GM12874 (cell line): ENCODE results near the gene TEDC2.

Source experiments
- TF ChIP-seq, protein P1 (sequence below): IDR thresholded peaks from 2 replicates; pipeline ENCODE4 v1.5.1; 2011; ENCODE audit warnings: low read depth, mild to moderate bottlenecking, control low read depth, low read length, moderate library complexity; ENCODE audit not compliant: insufficient read depth

TEDC2 gene

DNA sequence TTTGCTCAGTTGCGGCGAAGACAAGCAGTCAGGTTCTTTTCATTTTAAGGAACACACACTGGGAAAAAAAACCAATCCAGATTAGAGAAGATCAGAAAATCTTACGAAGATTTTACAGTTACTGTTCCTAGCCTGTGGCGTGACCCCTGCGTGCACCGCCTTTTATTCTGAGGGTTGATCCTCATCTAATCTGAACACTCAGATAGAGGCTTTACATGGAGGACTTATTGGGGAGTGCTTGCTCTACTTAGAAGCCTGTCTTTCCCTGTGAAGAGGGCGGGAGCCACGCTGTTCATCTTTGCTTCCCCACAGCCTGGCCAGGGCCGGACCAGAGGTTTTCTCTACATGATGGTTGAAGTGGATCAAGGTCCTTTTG, 16.4 kb downstream of the TEDC2 start:
- TF ChIP-seq, protein P1, sequence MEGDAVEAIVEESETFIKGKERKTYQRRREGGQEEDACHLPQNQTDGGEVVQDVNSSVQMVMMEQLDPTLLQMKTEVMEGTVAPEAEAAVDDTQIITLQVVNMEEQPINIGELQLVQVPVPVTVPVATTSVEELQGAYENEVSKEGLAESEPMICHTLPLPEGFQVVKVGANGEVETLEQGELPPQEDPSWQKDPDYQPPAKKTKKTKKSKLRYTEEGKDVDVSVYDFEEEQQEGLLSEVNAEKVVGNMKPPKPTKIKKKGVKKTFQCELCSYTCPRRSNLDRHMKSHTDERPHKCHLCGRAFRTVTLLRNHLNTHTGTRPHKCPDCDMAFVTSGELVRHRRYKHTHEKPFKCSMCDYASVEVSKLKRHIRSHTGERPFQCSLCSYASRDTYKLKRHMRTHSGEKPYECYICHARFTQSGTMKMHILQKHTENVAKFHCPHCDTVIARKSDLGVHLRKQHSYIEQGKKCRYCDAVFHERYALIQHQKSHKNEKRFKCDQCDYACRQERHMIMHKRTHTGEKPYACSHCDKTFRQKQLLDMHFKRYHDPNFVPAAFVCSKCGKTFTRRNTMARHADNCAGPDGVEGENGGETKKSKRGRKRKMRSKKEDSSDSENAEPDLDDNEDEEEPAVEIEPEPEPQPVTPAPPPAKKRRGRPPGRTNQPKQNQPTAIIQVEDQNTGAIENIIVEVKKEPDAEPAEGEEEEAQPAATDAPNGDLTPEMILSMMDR, result no peak

DNA sequence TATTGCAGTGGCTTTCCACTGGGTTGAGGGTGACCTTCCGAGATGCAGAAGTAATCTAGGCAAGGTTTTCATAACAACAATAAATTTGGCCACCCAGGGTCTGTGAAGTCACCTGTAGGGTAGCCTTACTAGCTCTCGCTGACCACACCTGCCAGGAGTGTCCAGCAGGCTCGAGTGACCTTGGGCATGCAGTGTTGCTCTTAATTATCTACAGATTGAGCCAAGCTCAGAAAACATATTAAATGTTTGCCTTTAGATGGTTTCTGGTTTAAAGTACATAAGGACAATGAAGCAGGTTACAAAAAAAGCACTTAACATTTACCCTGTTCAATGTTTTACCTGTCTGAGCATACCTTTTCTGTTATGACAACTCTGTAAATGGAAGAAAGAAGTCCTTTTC, 16.8 kb downstream of the TEDC2 start:
- TF ChIP-seq, protein P1, result no peak

DNA sequence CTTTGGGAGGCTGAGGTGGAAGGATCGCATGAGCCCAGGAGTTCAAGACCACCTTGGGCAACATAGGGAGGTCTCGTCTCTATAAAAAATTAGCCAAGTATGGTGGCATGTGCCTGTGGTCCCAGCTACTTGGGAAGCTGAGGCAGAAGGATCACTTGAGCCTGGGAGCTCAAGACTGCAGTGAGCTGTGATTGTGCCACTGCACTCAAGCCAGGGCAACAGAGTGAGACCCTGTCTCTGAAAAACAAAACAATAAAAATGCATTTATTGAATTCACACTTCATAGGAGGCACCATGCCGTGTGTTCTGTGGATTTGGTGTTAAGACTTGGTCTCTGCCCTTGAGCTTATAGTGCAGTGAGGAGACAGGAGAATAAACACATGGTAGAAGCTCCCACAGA, 17.4 kb downstream of the TEDC2 start:
- TF ChIP-seq, protein P1, result no peak

DNA sequence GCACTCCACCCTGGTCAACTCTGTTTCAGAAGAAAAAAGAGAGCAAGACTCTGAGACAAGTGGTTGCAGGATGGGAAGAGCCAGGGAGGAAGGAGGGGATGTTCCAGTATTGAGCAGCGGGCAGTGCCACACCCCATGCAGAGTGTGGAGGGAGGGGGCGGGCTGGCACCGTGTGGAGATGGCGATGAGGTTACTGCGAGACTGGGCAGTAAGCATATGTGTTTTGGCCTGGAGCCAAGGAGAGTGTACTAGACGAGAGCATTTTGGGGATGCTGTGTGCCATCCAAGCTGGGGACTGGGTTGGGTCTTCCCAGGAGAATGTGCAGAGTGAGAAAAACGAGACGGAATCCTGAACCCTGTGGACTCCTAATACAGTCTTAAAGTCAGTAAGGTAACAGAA, 18.4 kb downstream of the TEDC2 start:
- TF ChIP-seq, protein P1, result no peak

DNA sequence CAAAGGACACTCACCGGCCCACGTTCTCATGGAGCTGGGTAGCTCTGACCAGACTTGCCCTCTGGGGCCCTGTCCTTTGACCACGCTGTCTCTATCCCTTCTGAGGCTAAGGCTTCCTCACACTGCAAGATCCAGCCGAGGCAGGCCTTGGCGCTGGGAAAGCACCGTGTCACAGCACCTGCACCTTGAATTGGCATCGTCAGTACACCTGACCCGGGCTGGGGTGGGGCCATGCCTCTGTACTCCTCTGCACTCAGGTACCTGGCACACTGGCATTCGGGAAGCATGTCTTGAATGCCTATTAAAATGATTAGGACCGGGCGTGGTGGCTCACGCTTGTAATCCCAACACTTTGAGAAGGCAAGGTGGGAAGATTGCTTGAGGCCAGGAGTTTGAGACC, 21.0 kb downstream of the TEDC2 start:
- TF ChIP-seq, protein P1, result no peak

DNA sequence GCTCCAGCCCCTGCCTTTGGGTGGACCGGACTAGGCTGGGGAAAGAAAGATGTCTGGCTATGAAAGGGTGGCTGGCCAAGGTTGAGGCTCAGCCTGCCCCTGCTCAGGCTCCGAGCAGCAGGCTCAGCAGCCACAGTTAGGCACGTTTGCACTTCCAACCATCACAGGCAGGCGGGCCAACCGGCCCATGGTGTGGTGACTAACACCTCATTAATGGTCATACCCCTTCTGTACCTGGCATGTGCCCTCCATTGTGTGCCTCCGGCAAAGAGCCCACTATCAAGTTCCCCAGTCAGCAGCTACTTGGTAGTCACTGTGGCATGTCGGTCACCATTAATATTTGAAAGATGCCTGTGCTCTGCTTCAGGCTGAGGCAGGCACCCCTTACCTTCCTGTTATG, 21.8 kb downstream of the TEDC2 start:
- TF ChIP-seq, protein P1, result no peak

DNA sequence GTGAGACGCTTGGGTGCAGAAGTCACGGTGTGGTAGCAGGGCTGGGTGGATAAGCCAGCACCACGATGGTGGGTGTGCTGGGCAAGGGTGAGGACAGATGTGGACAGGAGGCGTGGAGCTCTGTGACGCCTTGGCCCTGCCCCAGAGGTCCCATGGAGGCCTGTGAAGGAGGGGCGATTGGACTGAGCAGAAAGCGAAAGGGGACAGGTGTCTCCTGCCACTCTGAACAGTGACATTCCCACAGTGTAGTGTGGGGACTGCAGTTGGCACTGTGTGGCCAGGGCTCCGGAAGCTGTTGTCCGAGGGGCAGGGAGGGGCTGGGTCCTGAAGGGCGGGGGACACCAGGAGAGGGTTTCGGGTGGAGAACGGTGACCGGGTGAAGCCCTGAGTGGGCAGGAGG, 22.3 kb downstream of the TEDC2 start:
- TF ChIP-seq, protein P1, result no peak
